IPS-NIHi7 (cell line): Measurements from ENCODE around the gene GSG1L.

Experiments
- DNase-seq: peaks from one replicate; pipeline ENCODE4 v3.0.0; 2012; ENCODE audit warnings: mixed read lengths; ENCODE audit errors: extremely low spot score

GSG1L gene

DNA sequence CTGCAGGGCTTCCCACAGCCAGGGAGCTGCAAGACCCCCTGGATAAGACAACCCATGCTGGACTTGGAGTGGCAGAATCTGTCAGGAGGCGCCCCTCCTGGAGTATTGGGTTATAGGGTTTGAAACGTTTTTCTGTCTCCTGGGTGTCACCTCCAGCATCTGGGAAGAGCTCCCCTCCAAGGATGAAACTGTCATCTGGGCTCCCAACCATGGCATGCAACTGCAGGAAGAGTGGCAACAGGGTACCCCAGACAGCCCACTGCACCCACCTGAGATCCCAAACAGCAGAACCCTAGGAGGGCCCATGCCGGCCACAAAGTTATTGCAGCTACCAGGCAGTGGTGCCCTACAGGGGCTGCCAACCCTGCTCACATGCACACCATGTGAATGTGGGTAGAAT, 636 bp upstream of the GSG1L start:
- DNase-seq, result no peak

DNA sequence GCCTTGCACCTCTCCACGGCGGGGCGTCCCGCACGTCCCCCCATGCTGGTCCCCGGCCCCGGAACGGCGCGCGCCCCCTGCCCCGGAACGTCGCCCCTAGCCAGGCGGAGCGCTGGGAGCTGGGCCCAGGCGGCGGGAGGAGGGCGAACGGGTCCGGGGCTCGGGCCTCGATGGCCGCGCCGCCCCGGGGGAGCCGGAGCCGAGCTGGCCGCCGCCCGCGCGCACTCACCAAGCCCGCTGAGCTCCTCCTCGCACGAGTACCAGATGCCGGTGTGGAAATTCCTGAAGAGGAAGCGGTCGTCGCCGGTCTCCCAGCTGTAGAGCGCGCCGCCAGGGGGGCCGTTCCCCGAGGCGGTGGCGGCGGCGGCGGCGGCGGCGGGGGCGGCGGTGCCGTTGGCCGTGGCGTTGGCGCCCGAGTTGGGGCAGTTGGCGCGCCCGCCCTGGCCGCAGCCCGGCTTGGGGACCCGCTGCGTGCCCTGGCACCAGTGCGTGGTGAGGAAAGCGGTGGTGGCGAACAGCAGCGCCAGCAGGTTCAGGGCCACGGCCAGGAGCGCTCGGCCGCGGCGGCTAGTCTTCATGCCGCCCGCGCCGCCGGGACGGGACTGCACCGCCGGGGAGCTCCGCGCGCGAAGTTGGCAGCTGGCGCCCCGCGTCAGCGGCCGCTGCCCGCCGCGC, 530 bp downstream of the GSG1L start:
- peak; percentile 29 for DNase-seq

DNA sequence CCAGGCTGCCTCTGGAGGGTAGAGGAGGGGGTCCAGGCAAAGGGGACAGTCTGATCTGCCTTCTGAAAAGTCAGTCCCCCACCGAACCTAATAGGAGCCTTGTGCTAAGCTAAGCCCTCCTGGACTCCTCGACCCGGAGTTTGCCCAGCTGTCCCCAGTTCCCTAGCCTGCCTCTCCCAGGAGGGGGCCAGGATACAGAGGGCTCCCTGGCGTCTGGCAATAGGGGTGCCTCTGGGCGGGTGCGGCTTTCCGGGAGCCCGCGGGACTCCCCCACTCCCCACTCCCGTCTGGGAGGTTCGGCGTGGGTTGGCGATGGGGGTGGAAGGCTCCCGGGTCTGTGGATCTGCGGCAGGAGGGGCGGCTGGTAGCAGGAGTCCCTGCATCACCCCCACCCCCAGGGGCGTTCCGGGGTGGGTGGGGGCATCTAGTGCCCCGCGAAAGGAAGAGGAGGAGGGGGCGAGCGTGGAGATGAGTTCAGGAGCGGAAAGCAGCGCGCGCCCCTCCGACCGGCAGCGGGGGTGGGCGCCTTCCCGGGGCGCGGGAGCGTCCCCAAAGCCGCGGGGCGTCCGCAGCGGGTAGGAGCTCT, 1.2 kb downstream of the GSG1L start:
- DNase-seq, result no peak

DNA sequence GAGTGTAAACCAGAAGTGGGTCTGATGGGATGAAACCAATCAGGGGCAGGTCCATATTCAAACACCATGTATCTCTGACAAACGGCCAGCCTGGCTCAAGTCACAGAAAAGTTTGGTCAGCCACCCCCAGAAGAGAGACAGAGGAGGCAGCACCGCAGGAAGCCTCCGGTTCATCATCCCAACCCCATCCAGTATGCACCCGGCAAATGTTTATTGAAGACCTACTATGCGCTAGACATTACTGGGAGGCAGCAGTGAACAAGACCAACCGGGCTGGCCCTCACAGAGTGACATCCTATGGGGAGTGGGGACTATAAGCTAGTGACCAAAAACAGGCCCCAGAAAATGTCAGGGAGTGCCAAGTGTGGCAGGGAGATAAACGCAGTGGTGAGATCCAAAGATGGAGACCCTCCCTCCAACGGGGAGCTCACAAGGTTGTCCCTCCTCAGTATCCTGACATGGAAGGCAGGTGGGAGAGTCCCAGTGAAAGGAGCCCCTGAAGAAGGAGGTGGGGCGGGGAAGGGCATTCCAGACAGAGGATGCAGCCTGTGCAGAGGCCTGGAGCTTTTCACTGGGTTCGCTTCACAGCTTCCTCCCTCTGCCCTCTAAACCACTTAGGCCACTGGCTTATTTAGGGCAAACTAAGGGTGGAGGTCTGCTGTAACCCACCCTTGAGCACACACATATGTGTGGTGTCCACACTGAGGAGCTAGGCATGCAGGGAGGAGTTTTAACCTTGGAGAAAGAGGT, 2.0 kb downstream of the GSG1L start:
- no peak for DNase-seq

DNA sequence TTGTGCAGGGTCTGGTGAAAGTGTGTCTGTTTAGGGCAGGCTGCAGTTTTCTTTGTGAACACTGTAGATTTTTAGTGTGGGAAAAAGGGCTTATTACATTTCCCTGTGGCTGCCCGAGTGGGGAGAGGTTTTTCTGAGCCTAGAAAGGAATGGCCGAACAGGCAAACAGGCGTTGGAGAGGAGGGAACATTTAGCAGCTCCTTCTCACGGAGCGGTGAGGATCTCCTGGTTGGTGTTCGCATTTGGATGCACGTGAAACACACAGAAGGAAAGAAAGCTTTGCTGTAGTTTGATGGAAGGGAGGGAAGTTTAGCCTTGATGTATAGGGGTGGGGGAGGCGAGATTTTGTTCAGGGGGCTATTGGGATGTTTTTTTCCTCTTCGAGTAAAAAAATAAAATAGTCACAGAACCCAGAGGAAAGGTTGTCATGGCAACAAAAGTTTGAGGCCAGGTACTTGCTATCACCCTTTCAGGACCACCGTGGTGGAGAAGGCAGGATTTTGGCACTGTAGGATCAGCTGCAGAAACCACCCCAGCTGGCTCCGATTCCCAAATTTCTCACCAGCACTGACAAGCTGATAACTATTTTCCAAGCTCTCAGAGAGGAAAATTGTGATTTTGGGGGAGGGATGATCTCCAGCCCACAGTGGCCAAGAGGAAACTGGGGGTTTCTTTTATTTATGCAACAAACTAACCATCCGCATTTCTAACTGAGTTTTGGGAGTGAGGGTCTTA, 3.5 kb downstream of the GSG1L start:
- DNase-seq, result no peak

DNA sequence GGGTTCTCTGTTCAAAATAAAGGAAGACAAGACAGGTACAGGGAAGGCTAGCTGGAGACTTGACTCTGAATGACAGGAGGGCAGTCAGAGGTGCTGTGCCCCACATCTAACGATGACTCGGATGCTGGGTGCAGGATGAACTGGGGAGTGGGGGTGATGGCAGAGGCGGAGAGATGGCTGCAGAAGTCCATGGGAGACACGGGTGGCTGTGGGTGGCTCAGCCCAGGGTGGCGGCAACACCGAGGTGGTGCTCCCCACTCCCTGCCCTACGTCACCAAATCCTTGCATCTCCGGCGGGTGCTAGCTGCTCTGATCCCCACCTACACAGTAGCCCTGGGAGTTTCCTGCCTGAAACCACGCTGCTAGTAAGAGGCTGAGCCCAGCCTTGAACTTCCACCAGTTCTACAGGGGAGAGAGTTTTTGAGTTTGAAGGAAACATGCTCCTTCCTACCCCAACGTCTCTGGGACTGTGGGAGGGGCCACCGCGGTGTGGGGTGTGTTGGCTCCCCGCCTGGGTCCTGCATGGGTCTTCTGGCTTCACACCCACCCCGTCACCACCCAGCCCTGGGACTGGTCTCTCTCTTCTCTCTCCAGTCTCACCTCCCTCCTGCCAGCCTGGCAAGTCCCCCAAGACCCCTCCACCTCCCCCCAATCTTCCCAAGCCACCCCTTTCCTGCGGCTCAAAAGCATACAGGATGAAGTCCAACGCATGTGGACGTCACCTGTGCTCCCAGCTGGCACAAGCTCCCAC, 4.5 kb downstream of the GSG1L start:
- DNase-seq, result no peak

DNA sequence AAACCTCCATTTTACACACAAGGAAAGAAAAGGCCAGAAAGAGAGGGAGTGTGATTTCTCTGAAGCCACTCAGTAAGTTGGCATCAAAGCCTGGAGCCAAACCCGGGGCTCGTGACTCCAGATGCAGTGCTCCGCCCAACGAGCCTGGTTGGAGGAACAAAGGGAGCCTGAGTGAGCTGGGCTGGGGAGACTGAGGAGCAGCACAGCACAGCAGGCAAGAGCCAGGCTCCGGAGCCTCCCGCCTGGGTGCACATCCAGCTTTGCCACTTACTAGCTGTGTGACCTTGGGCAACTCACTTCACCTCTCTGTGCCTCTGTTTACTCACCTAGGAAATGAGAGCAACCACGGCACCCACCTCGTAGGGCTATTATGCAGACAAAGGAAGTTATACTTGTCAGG, 5.6 kb downstream of the GSG1L start:
- DNase-seq, result no peak

DNA sequence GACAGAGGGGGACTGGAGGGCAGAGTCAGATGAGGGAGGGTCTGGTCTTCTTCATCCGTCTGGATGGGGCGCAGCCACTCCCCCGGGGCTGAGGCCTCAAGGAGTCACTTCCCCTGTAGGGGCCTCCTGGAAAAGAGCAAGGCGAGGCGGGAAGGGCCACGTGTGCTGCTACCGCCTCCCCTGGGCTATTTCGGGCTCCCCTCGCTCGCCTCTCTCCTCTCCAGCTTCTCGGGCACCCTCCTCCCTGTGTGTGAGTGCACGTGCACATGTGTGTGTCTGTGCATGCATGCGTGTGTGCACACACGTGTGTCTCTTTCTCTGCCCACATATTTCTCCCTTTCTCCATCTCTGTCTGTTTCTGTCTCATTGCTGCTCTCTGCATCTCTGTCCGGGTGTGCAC, 10.1 kb downstream of the GSG1L start:
- DNase-seq, result no peak

DNA sequence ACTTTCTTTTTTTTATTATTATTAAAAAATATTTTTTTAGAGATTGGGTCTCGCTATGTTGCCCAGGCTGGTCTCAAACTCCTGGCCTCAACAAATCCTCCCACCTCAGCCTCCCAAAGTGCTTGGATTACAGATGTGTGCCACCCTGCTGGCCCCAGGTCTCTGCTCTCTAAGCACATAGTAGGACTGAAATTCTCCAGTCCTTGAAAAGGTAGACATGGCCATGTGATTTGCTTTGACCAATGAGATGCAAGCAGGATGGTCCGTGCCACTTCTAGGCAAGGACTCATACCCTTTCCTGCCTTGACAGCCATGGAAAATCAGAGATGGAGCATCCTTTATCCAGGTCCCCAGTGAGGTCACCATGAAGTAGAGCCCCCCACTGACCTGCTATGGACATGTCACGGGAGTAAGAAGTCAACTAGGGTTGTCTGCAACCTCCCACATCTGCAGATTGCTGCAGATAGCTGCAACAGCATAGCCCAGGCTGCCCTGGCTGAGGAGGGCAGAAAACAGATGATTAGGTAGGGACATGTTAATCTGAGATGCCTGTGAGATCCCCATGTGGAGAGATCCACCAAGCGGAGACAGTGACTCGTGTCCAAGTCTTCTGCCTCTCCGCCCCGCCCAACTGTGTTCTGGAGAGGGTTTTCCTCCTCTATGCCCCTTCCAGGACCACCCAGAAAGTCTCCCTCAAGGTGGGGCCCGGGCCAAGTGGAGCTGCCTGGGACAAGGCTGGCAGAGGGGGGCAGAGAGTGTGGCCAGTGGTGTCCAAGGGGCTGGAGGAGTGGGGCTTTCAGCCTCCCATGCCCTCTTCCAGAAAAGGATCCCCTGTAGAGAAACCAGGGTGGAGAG, 11.0 kb downstream of the GSG1L start:
- no peak for DNase-seq

DNA sequence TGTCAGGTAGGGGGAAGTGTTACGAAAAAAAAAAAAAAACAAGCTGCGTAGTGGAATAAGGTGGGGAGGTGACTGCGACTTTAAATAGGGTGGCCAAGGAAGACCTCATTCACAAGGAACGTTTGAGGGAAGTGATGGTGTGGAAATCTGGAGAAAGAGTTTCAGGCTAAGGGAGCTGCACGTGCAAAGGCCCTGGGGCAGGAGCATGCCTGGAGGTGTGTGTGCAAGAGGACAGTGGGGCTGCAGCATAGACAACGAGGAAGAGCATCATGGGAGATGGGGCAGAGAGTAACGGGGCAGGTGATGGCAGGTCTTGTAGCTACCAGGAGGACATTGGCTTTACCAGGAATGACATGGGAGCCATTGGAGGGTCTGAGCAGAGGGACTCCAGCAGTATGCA, 12.0 kb downstream of the GSG1L start:
- DNase-seq, result no peak

DNA sequence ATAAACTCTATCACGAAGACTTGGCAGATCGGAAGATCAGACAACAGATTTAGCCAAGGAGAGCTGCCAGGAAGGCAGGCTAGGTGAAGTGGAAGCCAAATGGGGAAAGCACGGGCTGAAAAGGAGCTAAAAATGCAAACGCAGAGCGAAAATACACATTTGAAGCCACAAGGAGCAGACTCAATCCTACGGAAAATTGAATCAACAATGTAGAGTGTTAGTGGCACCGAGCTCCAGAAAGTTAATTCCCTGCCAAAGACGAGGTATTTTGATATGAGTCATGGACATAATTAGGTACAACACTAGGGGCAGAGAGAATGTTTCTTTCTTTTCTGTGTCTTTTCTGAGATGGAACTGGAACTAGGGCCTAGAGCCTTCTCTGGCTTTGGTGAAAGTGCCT, 20.7 kb downstream of the GSG1L start:
- no peak for DNase-seq

DNA sequence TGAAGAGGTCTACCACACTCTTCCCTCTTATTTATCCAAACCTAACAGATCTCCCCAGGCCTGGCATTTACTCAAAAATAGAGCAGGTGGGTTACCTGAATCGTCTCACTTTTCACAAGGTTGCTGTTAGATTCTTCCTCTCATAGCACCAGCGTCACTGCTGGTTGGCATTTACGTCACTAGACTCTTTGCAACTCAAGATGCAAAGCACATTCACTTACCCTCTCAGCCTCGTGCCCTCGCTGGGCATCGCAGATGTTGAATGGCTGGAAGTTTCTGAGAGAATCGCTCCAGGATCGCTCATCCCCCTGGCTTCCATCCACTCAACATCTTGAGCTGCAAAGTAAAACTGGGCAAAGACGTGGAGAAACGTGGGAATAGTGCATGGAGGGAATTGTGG, 21.9 kb downstream of the GSG1L start:
- no peak for DNase-seq

DNA sequence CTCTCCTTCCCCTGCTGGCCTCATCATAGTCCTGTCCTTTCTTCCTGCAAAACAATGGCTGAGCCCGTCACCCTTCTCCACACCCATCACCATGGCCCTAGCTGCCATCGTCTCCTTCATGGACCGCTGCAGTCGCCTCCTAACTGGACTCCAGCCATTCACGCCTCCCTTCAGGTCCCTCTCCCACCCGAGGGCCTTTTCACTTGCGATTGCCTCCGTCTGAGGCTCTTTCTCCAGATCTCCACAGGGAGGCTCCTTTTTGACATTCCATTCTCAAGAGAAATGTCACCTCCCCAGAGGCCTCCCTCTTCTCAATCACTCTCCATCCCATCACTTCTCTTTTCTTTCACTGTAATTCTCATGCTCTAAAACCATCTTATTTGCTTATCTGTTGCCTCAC, 23.5 kb downstream of the GSG1L start:
- DNase-seq, result no peak

DNA sequence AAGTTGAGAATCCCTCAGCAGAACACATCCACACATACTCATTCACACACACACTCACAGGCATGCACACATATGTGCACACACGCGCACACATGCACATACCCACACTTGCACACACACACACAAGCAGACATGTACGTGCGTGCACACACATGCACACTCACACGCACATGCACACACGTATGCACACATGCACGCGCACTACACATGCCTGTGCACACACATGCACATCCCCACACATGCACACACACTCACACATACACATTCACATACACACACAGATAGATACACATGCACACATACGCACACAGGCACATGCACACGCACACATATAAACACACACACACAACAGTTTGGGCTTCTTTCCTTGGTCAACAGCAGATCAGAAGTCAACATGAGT, 24.0 kb downstream of the GSG1L start:
- no peak for DNase-seq

DNA sequence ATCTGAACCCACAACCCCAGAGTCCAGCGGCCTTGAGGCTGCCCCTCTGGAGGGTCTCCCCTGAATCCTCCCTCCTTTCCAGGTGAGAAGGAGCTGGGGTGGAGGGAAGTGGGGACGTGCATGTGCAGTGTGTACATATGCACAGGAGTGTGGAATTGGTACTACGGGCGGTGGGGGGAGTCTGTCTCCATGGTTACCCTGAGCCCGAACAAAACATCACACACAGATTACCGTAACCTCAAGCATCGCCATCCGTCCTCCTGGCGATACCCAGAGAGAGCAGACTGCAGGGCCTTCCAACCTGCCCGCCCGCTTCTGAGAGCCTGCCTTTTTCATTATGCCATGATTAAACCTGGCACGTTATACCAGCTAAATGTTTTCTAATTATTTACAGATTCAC, 25.1 kb downstream of the GSG1L start:
- no peak for DNase-seq

DNA sequence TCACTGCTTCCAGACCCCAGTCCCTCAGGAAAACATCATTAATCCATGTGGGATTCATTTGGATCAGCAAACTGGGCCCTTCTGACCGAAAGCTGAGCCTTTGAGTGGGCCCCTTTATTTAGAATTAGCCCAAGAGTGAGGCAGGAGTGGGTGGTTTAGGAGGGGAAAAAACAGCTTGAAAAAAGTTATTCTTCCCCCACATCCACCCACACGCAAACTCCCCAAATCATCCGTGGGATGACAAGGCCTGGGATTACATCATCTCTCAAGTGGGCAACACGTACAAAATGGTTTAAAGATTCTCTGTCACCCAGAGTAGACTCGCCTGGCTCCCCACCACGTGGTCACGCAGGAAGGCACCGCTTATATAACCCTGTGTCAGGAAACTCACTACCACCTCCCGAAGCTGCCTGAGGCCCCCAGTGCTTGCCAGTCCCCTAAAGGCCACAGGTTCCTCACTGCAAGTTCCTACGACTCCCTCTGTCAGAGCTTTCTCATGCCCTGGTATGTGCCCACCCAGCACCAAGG, 27.6 kb downstream of the GSG1L start:
- no peak for DNase-seq

DNA sequence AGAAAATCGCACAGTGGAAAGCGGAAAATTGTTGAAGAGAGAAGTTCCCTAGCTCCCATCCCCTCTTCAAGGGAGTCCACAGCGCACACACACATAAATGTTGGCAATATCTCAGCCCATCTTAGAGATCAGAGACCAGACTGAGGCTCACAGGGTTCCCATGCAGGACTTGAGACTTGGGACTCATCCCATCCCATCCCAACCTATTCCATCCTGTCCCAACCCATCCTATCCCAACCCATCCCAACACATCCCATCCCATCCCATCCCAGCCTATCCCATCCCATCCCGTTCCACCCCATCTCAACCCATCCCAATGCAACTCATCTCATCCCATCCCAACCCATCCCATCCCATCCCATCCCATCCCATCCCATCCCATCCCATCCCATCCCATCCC, 29.6 kb downstream of the GSG1L start:
- DNase-seq, result no peak

DNA sequence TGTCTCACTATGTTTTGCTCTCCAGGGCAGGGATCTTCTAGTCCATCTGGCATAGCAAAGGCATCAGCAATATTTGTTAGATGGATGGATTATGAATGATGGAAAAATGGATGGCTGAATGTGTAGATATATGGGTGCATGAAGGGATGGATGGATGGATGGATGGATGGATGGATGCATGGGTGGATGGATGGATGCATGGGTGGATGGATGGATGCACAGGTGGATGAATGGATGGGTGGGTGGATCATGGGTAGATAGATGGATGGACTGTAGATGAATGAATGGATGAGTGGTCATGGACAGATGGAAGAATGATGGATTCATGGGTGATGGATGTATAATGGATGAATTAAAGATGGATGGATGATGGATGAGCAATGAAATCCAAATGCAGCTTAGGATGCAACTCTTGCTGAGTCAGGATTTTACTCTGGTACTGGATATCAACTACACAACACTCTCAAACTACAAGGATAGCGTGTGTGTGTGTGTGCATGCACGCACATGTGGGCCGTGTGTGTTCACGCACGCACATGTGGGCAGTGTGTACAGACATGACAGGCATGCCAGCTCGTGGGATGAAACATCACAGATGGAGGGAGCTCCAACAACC, 34.0 kb downstream of the GSG1L start:
- no peak for DNase-seq

DNA sequence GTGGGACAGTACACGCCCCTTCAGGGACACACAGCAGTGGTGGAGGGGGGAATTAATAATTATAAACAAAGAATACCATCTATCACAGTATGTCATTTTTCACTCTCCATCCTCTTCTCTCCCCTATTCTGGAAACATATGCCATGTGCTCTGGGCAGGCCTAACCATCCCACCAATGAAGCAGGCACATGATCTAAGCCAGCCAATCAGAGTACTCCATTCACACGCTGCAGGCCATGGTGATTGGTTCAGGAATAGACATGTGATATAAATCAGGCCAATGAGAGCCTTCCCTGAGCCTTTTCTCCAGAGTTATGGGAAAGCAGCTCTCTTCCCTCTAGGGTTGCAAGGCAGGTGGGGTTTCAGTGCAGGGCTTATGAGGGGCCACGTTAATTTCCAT, 36.5 kb downstream of the GSG1L start:
- DNase-seq, result no peak

DNA sequence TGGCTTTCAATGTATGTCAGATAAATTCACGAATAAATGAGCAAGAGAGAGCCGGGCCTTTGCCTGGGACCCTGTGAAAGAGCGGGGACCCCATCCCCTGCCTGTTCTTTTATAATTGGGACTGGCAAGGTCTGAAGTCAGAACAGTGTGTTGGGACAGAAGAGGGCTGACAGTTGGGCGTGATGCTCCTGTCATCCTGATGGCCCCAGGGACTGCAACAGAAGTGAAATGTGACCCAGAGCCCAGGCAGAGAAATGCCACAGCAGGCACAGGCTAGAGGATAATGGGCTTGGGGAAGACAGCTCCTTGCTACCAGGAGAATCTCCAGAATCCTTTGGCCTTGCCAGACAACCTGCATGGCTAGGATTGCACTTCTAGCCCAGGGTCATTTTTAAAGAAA, 37.9 kb downstream of the GSG1L start:
- DNase-seq, result no peak
